CD4-positive, alpha-beta T cell treated with Interleukin-21 for 1 hour (primary cell): Measurements from ENCODE around the gene PVALB.
"Not testable (repeated sequence)": the region's sequence is repeated elsewhere in the genome, so short reads cannot be mapped to it uniquely, and the experiment has no call there.

ENCODE experiments used
- DNase-seq: peaks from one replicate; pipeline ENCODE4 v3.0.0-alpha.2; 2020

Gene PVALB

GRCh38 chr22:36754881-36755280 is 62.0 kb downstream of the PVALB start:
- DNase-seq, result not testable (repeated sequence)

DNA sequence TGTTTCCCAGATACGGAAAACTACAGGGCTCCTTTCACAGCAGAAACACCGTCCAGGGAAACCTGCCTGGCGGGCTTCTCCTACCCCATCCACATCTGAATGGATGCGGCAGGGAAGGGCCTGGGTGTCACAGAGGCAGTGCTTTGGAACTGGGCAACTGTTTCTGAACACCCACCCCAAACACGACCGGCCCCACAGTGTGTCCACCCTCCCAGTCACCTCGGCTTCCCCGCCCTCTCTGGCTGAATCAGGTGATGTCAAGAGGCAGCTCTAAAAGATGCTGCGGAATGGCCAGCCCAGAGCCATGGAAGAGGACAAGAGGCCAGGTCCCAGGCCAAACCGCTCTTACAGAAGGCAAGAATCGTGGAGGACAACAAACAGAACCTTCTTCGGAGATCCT is 62.9 kb downstream of the PVALB start:
- DNase-seq, result no peak

DNA sequence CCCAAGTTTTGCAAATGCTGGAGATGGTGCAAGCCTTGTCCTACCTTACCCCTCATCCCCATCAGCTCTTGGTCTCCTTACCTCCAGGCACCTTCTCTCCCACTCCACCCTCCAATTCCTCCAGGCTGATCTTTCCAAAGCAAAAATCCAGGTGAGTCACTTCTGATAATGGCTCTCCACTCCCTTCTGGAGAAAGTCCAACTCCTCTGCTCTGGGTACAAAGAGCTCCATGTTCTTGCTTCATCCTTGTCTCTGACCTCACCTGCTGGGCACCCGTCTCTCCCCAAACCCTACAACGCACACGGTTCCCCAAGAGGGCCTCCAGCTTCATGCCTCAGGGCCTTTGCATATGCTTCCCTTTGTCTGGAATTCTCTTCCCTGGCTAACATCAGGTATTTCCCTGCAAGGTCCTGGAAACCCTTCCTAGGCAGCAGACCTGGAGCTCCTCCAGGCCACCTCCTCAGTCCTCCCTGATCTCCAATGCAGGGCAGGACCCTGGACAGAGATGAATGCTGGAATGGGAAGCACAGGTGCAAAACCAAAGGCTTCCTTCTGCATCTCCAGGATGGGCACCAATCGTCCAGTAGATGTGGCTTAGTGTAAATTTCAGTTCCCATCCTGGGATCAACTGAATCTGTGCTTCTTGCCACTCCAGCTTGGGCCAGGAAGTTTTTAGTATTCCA is 63.6 kb downstream of the PVALB start:
- no peak for DNase-seq
